HG03097 (cell line): ENCODE data around the gene NGRN.
"Not testable (repeated sequence)": the region's sequence is repeated elsewhere in the genome, so short reads cannot be mapped to it uniquely, and the experiment has no call there.

Experiments used
- ATAC-seq: cut with Tn5 transposase; IDR thresholded peaks from one replicate; pipeline ENCODE4 v1.9.1; 2021; ENCODE audit not compliant: unreplicated experiment, low FRiP score

The NGRN gene

DNA sequence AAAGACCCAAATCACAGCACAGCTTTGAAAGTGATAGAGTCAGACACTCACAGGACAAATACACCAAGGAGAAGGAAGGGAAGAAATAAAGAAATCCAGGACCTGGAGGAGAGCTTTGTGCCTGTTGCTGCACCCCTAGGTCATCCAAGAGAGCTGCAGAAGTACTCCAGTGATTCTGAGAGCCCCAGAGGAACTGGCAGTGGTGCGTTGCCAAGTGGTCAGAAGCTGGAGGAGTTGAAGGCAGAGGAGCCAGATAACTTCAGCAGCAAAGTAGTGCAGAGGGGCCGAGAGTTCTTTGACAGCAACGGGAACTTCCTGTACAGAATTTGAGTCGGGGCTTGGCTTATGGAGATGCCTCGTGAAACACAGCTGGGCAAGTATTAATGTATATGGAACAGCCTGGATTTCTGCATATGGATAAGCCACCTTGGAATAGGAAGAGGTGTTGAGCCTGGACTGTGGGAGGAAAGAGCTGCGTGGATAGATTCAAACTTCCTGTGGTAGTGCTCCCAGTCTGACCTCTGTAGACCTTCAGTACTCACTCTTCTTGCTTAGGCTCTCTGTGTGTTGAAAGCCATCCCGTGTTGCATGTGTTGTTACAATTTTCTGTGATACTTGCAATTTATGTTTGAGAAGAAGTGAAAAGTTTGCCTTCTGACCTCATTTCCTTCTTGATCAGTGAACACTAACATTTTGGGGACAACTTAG lies 6.1 kb downstream of the NGRN start:
- ATAC-seq = no peak

GRCh38 chr15:90278467-90278866 lies 13.0 kb downstream of the NGRN start:
- not testable (repeated sequence) for ATAC-seq

GRCh38 chr15:90280743-90281142 lies 15.3 kb downstream of the NGRN start:
- not testable (repeated sequence) for ATAC-seq

GRCh38 chr15:90281637-90282036 lies 16.2 kb downstream of the NGRN start:
- ATAC-seq = not testable (repeated sequence)

DNA sequence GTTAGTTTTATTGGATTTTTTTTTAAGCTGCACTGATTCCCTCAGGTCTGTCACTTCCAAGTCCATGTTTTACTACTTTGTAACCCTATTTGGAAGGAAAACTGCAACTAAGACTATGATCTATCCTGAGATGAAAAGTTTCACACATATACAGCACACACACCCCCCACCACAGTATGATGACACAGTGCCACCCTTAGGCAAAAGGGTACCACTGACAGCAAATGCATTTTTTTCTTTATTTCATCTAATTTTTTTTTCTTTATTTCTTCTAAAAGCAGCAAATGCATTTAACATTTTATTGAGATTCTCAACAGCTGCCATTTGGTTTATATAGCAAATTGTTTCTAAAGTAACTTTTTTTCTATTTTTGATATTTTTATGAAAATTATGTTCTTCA lies 21.2 kb downstream of the NGRN start:
- no peak for ATAC-seq

- no peak for ATAC-seq
These were observed 21.6 kb downstream of the NGRN start for GRCh38 chr15:90287101-90287500.

- ATAC-seq = no peak
These were observed 22.5 kb downstream of the NGRN start for GRCh38 chr15:90287946-90288345.

DNA sequence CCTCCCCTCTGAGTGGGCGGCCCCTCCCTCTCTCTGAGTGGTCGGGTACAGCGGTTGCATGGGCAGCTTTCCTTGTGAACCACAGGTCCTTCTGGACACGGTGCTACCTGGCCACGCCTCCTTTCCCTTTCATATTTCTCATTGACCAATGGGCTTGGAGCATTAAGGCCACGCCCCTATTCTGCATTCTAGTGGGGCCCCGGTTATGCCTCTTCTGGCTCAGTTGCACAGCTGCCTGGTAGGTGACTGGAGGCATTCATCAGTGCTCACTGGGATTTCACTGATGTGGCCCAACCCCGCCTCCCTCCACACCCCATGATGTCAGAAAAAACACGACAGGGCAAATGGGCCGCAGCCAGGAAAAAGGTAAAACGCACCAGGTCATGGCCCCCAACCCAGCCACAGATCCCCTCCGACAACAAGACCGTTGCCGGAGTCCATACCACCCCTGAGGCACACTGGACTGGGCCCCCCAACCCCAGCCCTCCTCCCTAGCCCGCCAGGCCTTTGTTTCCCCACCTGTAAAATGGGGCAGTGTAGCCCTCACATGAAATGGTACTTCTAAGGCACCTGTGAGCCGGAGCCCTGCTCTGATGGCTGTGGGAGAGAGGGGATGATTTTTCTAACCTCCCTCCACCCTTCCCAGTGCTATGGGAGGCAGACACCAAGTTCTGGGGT lies 26.3 kb downstream of the NGRN start:
- no peak for ATAC-seq

DNA sequence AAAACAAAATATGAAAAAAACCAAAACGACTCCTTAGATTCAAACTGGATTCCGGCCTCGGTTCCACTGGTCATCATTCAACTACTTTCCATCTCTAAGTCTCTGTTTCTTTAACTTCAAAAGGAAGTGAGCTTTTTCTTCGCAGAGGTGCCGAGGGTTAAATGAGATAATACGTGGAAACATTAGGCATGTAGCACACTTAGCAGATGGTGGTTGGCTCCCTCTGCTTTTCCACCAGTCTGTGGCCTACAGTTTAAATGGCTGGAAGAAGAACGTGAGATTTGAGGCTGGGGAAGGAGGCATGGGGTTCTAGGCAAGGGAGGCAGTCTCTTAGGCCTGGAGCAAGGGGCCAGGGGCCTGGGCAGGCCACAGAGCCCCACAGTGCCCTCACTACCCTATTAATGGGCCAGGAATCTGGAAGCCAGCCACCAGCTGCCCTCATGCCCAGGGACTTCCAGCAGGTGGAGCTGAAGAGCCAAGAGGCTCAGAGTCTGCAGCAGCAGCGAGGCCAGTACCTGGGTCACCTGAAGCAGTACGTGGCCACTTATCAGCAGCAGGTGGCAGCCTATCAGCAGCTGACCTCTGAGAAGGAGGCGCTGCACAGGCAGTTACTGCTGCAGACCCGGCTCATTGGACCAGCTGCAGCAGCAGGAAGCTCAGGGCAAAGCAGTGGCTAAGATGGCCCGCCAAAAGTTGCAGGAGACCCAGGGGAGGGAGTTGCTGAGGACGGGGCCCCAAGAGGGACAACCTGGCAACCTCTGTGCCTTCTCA lies 27.8 kb downstream of the NGRN start:
- ATAC-seq = not testable (repeated sequence)

DNA sequence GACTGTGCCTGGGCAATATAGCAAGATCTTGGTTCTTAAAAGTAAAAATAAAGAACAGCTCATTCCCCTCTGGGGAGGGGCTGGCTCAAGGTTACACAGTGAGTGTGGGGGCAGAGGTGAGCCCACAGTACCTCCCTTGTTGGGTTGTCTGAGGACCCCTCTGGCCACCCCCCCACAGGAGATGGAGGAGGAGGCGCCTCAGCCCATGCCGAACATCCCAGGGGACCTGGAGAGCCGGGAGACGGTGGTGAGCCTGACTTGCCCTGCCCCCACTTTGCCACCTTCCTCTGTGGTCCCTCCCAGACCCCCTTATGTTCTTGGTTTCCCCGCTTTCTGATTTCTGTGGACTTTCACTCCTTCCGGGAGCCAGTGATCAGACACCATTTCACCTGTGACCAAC lies 28.7 kb downstream of the NGRN start:
- no peak for ATAC-seq

DNA sequence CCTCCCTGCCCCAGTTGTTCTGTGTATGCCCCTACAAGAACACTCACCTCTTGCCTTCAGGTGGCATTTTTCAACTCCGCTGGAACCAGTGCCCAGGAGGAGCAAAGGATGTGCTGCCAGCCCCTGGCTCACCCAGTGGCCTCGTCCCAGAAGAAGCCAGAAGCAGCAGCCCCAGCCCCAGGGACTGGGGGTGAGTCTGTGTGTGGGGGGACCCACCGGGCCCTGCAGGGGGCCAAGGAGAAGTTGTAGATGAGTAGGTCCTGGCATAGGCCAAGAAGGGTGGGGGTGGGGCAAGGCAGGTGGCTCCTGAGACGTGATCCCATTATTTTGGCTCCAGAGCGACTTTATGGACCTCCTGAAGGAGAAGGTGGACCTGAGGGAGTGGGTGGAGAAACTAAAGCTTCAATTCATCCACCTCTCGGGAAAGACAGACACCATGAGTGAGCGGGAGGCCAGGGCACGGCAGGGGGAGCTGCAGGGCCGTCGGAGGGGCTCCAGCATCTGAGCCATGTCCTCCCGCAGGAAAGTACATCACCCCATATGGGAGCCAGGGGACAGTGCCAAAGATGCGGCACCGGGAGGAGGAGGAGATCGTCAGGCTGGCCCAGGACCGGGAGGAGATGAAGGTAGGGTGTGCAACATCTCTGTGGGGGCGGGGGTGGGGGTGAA lies 29.3 kb downstream of the NGRN start:
- no peak for ATAC-seq

DNA sequence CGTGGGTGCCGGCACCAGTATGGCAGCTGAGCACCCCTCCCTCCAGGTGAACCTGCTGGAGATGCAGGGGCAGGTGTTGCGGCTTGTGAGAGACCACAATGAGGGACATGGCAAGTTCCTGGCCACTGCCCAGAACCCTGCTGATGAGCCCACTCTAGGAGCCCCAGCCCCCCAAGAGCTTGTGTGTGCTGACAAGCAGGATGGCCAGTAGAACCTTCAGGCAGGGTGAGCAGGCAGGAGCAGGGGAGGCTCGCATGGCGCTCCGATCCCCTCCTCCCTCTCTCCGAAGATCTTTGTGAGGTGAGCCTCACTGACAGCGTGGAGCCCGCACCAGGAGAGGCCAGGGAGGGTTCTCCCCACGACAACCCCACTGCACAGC lies 29.8 kb downstream of the NGRN start:
- no peak for ATAC-seq

GRCh38 chr15:90296316-90296884 lies 30.9 kb downstream of the NGRN start:
- ATAC-seq = not testable (repeated sequence)

GRCh38 chr15:90297021-90297420 lies 31.5 kb downstream of the NGRN start:
- no peak for ATAC-seq

DNA sequence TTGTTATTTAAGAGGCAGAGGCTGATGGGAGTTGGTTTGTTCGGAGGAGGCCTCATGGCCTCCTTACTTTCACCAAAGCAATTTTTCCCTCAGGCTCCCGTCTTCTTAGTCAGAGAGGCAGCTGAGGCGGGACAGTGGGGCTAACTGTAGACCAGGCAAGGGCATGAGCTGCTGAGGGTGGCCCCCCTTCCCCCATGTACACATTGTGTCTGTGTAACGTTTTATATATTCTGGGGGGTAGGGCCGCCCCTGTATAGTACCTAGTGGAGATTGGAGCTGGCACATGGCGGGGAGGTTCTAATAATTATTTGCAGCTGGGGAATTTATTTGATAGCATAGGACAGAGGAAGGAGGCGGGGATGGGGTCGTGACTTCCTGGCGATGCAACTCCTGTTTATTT lies 35.1 kb downstream of the NGRN start:
- no peak for ATAC-seq

- ATAC-seq = no peak
These were observed 35.7 kb downstream of the NGRN start for GRCh38 chr15:90300988-90301706.

DNA sequence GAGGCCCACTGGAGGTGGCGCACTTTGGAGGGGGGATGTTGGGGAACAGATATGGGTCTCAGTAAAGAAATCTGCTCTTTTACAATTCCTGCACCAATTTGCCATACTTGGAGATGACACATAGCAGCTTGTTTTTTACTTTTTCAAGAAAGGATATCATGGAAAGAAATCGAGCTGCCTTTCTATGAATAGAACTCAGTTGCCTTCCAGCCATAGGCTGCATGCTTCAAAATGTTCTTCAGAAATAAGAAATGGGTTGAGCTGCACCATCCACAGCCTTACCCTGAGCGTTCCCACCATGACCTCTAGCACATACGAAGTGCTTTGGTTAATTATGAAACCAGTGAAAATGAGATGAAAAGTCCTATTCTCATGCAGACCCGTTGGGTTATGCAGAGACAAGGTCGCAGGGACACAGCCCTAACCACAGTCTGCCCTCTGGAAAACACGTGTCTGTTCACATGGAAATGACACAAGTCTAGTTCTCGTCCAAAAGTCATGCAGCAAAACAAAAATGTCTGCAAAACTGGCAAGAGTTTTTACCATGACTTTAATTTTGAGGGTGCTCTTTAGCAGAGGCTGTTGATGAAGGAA lies 36.3 kb downstream of the NGRN start:
- ATAC-seq = no peak

DNA sequence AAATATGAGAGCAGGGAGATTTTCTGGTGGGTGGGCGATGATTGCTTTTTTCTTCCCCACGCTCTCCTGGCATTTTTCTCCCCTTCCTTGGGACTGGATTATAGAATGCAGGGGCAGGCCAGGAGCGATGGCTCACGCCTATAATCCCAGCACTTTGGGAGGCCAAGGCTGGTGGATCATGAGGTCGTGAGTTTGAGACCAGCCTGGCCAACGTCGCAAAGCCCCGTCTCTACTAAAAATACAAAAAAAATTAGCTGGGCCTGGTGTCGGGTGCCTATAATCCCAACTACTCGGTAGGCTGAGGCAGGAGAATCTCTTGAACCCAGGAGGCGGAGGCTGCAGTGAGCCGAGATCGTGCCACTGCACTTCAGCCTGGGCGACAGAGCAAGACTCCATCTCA lies 39.9 kb downstream of the NGRN start:
- not testable (repeated sequence) for ATAC-seq

DNA sequence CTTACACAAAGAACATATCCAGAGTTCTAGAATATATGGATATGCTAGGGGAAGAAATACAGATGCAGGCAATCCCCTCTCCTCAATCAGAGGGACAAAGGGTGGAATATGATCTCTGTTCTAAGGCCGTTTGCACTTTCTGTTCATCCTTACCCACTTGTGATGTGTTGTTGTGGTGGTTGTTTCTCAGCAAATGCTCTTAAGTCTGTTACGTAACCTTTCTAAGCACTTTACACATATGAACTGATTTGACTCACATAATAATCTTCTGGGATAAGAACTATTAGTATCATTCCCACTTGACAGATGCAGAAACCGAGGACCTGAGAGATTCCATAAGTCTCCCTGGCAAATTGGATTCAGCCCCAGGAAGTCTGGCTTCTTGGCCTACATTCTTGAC lies 40.5 kb downstream of the NGRN start:
- ATAC-seq = no peak

GRCh38 chr15:90306560-90306959 lies 41.1 kb downstream of the NGRN start:
- no peak for ATAC-seq
